H9 (cell line): ENCODE measurements around the gene SWAP70. TPM values are rescaled to one million over a fixed set of nuclear protein-coding genes. Genes with fewer than 3 reads are reported as not detected.

Source experiments
- DNase-seq: peaks from one replicate; pipeline ENCODE4 v3.0.0-alpha.2; 2017
- H2AFZ ChIP-seq: one replicate; pipeline ENCODE4 v1.6.1; 2013; ENCODE audit warnings: mild to moderate bottlenecking, low read length, control low read depth, moderate library complexity
- H2AK5ac ChIP-seq: 2 replicates; pipeline ENCODE4 v1.6.1; 2013; ENCODE audit warnings: low read length, control low read depth, mixed read lengths; ENCODE audit not compliant: insufficient read length
- H2BK120ac ChIP-seq: one replicate; pipeline ENCODE4 v1.6.1; 2013; ENCODE audit warnings: low read depth, mild to moderate bottlenecking, low read length, control low read depth, inconsistent platforms; ENCODE audit not compliant: poor library complexity, severe bottlenecking
- H2BK12ac ChIP-seq: 2 replicates; pipeline ENCODE4 v1.6.1; 2013; ENCODE audit warnings: low read length, control low read depth, mixed read lengths, low read depth; ENCODE audit not compliant: insufficient read length
- H2BK15ac ChIP-seq: 2 replicates; pipeline ENCODE4 v1.6.1; 2013; ENCODE audit warnings: low read depth, low read length, control low read depth
- H2BK20ac ChIP-seq: one replicate; pipeline ENCODE4 v1.6.1; 2013; ENCODE audit warnings: low read depth, mild to moderate bottlenecking, low read length, control low read depth, inconsistent platforms; ENCODE audit not compliant: poor library complexity, severe bottlenecking
- H2BK5ac ChIP-seq: 2 replicates; pipeline ENCODE4 v1.6.1; 2013; ENCODE audit warnings: low read length, control low read depth, mixed read lengths; ENCODE audit not compliant: insufficient read length
- H3K14ac ChIP-seq: 2 replicates; pipeline ENCODE4 v1.6.1; 2013; ENCODE audit warnings: low read length, control low read depth; ENCODE audit not compliant: insufficient read depth
- H3K18ac ChIP-seq: 2 replicates; pipeline ENCODE4 v1.6.1; 2013; ENCODE audit warnings: low read depth, mild to moderate bottlenecking, mixed read lengths, low read length, control low read depth; ENCODE audit not compliant: insufficient read length
- H3K23ac ChIP-seq: 2 replicates; pipeline ENCODE4 v1.6.1; 2013; ENCODE audit warnings: low read length, control low read depth, mixed read lengths, low read depth; ENCODE audit not compliant: insufficient read length
- H3K23me2 ChIP-seq: 2 replicates; pipeline ENCODE4 v1.6.1; 2013; ENCODE audit warnings: low read depth, mild to moderate bottlenecking, mixed read lengths, low read length, control low read depth; ENCODE audit not compliant: insufficient read length, poor library complexity, severe bottlenecking
- H3K27ac ChIP-seq: 2 replicates; pipeline ENCODE4 v1.5.1; 2013; ENCODE audit warnings: low read length, control low read depth, mixed read lengths, low read depth; ENCODE audit not compliant: insufficient read length
- H3K27me3 ChIP-seq: 2 replicates; pipeline ENCODE4 v1.6.1; 2013; ENCODE audit warnings: low read length, control low read depth, inconsistent platforms; ENCODE audit not compliant: insufficient read depth
- H3K4ac ChIP-seq: 2 replicates; pipeline ENCODE4 v1.6.1; 2013; ENCODE audit warnings: low read depth, mild to moderate bottlenecking, control low read depth, inconsistent platforms, low read length, moderate library complexity
- H3K4me1 ChIP-seq: 2 replicates; pipeline ENCODE4 v1.6.1; 2013; ENCODE audit warnings: low read length, control low read depth, inconsistent platforms; ENCODE audit not compliant: insufficient read depth
- H3K4me2 ChIP-seq: 2 replicates; pipeline ENCODE4 v1.6.1; 2013; ENCODE audit warnings: low read length, control low read depth, mixed read lengths; ENCODE audit not compliant: insufficient read length, insufficient read depth
- H3K56ac ChIP-seq: 2 replicates; pipeline ENCODE4 v1.6.1; 2013; ENCODE audit warnings: low read depth, mild to moderate bottlenecking, mixed read lengths, low read length, control low read depth; ENCODE audit not compliant: insufficient read length
- H3K79me1 ChIP-seq: 2 replicates; pipeline ENCODE4 v1.6.1; 2013; ENCODE audit warnings: low read depth, mild to moderate bottlenecking, moderate library complexity, low read length, control low read depth, inconsistent platforms; ENCODE audit not compliant: insufficient read depth, poor library complexity, severe bottlenecking
- H3K79me2 ChIP-seq: 2 replicates; pipeline ENCODE4 v1.6.1; 2013; ENCODE audit warnings: low read length, control low read depth, inconsistent platforms; ENCODE audit not compliant: insufficient read depth
- H3K9ac ChIP-seq: 2 replicates; pipeline ENCODE4 v1.6.1; 2013; ENCODE audit warnings: low read length, control low read depth, mixed read lengths; ENCODE audit not compliant: insufficient read length; ENCODE audit errors: extremely low read depth
- H3K9me3 ChIP-seq: one replicate; pipeline ENCODE4 v1.6.1; 2013; ENCODE audit warnings: low read depth, low read length, inconsistent platforms; ENCODE audit not compliant: control insufficient read depth
- H3T11ph ChIP-seq: one replicate; pipeline ENCODE4 v1.6.1; 2013; ENCODE audit warnings: mild to moderate bottlenecking, low read length, control low read depth, inconsistent platforms
- H4K20me1 ChIP-seq: one replicate; pipeline ENCODE4 v1.6.1; 2013; ENCODE audit not compliant: control insufficient read depth, insufficient read length, insufficient read depth
- H4K5ac ChIP-seq: 2 replicates; pipeline ENCODE4 v1.6.1; 2013; ENCODE audit warnings: low read depth, mild to moderate bottlenecking, mixed read lengths, low read length, control low read depth; ENCODE audit not compliant: insufficient read length
- H4K8ac ChIP-seq: replicated peaks from 2 replicates; pipeline ENCODE4 v1.6.1; 2013; ENCODE audit warnings: low read length, control low read depth, mixed read lengths, low read depth; ENCODE audit not compliant: insufficient read length
- H4K91ac ChIP-seq: 2 replicates; pipeline ENCODE4 v1.6.1; 2013; ENCODE audit warnings: low read depth, mild to moderate bottlenecking, moderate library complexity, mixed read lengths, low read length, control low read depth; ENCODE audit not compliant: insufficient read length
- H3K27ac Mint-ChIP-seq, 3 experiments: 2 replicates in 2 of 3; 3 replicates in 1 of 3; pipeline ENCODE4 v1.8.0; 2020 to 2021; ENCODE audit warnings: mixed read lengths in 3 of 3, mild to moderate bottlenecking in 1 of 3, moderate library complexity in 1 of 3
- H3K27me3 Mint-ChIP-seq: 2 replicates; pipeline ENCODE4 v1.8.0; 2021; ENCODE audit warnings: low read depth, mild to moderate bottlenecking, moderate library complexity, mixed read lengths
- H3K36me3 Mint-ChIP-seq, 3 experiments: 2 replicates in 2 of 3; 3 replicates in 1 of 3; pipeline ENCODE4 v1.8.0; 2020 to 2021; ENCODE audit warnings: low read depth in 3 of 3, mixed read lengths in 3 of 3; ENCODE audit not compliant: insufficient read depth in 1 of 3
- H3K4me1 Mint-ChIP-seq, 2 experiments: 2 replicates each; pipeline ENCODE4 v1.8.0; 2020; ENCODE audit warnings: mixed read lengths in 2 of 2
- H3K4me3 Mint-ChIP-seq, 2 experiments: 2 replicates in 1 of 2; 3 replicates in 1 of 2; pipeline ENCODE4 v1.8.0; 2020 to 2021; ENCODE audit warnings: mild to moderate bottlenecking in 2 of 2, mixed read lengths in 2 of 2, moderate library complexity in 1 of 2
- H3K9me3 Mint-ChIP-seq, 2 experiments: 2 replicates in 1 of 2; 3 replicates in 1 of 2; pipeline ENCODE4 v1.8.0; 2020; ENCODE audit warnings: mild to moderate bottlenecking in 2 of 2, mixed read lengths in 2 of 2, moderate library complexity in 1 of 2
- CTCF ChIP-seq: fragments of 200-600 bp; sonication (generic); conservative IDR thresholded peaks from 3 replicates; pipeline ENCODE4 v1.8.0; 2021; ENCODE audit warnings: antibody characterized with exemption, mild to moderate bottlenecking
- WGBS: extraction: QIAGEN DNeasy Blood & Tissue Kit; methylation state at CpG from one replicate; pipeline ENCODE4 v1.1.7; 2013; ENCODE audit warnings: missing lambda C conversion rate, low lambda C conversion rate, mixed read lengths; ENCODE audit not compliant: insufficient read length; ENCODE audit errors: extremely low coverage; 5-methylcytosine and 5-hydroxymethylcytosine counted together
- total RNA-seq: library from RNA; stranded (reverse); gene quantifications from 2 replicates; pipeline ENCODE4 v1.2.1, GENCODE V29; 2021

Gene SWAP70
- total RNA-seq, 1 experiment from 2014 or later: 34.4 TPM

- no peaks in the 10 kb centered on the region for H4K20me1 ChIP-seq
- WGBS: no CpG with 5 or more reads among the region's 1 CpG
- H4K5ac ChIP-seq: no peak overlapping the region
- H2BK12ac ChIP-seq: no peak overlapping the region
- no peak for TF ChIP-seq CTCF
- no peak overlapping the region for H3K56ac ChIP-seq
- H2BK5ac ChIP-seq: no peak overlapping the region
- Mint-ChIP-seq H3K36me3 (peaks cover 2 to 5% (median 2%) of the 10 kb centered on the region in 3 experiments; a peak in 5 of 7 replicates), H3K9me3 (no peaks in the 10 kb centered on the region), H3K27ac (no peak overlapping the region; a peak in 1 of 7 replicates), H3K4me3 (no peak overlapping the region), H3K4me1 (peaks cover 24 to 25% of the 10 kb centered on the region in 2 experiments), H3K27me3 (no peaks in the 10 kb centered on the region)
- no peak overlapping the region for H3K23ac ChIP-seq
- H4K91ac ChIP-seq: no peak overlapping the region
- no peak overlapping the region for H3K9ac ChIP-seq
- no peak for DNase-seq
- H3T11ph ChIP-seq: no peak overlapping the region
- H2BK120ac ChIP-seq: no peak overlapping the region
- H3K27me3 ChIP-seq: no peaks in the 10 kb centered on the region
- H2BK20ac ChIP-seq: no peak overlapping the region
- no peaks in the 10 kb centered on the region for H3K23me2 ChIP-seq
- no peak overlapping the region for H3K4me2 ChIP-seq
- no peak overlapping the region for H3K14ac ChIP-seq
- peaks cover 7% of the 10 kb centered on the region; the same call in 1 of the 2 replicates for H3K4me1 ChIP-seq
- H3K18ac ChIP-seq: no peak overlapping the region
- peaks cover 3% of the 10 kb centered on the region for H3K79me1 ChIP-seq
- no peak overlapping the region for H2AFZ ChIP-seq
- peaks cover 4% of the 10 kb centered on the region; the same call in 1 of the 2 replicates for H3K79me2 ChIP-seq
- no peak overlapping the region for H3K27ac ChIP-seq
- no peaks in the 10 kb centered on the region for H3K9me3 ChIP-seq
- H3K4ac ChIP-seq: no peak overlapping the region
- H2BK15ac ChIP-seq: no peak overlapping the region
- no peak overlapping the region for H4K8ac ChIP-seq
- H2AK5ac ChIP-seq: no peak overlapping the region
These were observed 44.7 kb downstream of the SWAP70 start for GRCh38 chr11:9708544-9708943.
